GM19193 (cell line): Measurements from ENCODE around the gene PANK3.

ENCODE experiments used
- POLR2A ChIP-seq: IDR thresholded peaks from 4 replicates; pipeline ENCODE4 v1.6.1; 2011; ENCODE audit not compliant: insufficient read depth, insufficient read length; ENCODE audit errors: extremely low read depth

Gene PANK3

DNA sequence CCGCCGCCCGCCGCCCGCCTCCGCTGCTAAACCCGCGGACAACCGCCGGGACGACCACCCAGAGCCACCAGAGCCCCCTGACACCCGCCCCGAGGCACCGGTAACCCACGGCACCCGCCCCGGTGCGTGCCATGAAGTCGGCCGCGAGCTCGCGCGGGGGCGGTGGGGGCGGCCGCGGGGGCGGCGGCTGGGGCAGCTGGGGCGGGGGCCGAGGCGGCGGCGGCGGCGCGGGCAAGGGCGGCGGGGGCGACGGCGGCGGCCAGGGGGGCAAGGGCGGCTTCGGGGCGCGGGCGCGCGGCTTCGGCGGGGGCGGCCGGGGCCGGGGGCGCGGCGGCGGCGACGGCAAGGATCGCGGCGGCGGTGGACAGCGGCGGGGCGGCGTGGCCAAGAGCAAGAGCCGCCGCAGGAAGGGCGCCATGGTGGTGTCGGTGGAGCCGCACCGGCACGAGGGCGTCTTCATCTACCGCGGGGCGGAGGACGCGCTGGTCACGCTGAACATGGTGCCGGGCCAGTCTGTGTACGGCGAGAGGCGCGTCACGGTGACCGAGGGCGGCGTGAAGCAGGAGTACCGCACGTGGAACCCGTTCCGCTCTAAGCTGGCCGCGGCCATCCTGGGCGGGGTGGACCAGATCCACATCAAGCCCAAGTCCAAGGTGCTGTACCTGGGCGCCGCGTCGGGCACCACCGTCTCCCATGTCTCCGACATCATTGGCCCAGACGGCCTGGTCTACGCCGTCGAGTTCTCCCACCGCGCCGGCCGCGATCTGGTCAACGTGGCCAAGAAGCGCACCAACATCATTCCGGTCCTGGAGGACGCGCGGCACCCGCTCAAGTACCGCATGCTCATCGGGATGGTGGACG is 49.6 kb downstream of the PANK3 start:
- no peak for TF ChIP-seq POLR2A

DNA sequence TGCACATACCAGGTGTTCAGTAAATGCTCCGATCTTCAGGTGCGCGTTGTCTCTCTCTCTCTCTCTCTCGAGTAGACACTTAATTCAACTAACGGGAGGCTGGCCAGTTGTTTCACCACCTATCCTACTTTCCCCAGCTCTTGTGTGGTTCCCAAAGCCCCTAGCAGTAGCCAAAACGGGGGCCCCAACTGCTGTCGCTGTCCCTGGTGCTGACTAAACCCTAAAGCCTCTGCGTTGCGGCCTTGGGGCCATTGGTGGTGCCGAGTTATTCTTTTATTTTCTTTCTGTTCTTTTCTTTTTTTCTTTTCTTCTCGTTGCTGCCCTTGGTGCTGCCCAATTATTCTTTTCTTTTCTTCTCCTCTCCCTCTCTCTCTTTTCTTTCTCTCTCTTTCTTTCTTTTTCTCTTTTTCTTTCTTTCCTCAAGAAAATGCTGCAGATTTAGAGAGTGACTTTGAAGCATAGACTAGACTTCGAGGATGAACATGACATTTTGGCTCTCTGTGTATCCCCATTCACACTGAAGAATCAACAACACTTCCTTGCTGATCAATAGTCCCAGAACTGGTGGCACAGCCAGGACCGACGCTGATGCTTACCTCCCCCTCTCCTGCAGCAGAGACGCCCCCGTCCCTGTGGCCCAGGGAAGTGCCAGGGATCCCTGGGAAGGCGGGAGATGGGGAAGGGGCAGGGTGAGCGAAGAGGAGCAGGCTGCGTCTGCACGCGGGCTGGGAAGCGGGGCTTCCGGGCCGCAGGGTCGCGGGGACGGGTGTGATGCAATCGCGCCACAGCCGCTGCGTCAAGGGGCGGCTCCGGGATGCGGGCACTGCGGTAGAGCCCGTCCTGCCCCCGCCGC is 50.4 kb downstream of the PANK3 start, which contains the start of gene FBLL1:
Gene FBLL1, plus strand, starts transcription at position 785 of the 853 bp plus-strand sequence. CDS start 200 bp downstream, outside the sequence.
- TF ChIP-seq POLR2A = no peak

DNA sequence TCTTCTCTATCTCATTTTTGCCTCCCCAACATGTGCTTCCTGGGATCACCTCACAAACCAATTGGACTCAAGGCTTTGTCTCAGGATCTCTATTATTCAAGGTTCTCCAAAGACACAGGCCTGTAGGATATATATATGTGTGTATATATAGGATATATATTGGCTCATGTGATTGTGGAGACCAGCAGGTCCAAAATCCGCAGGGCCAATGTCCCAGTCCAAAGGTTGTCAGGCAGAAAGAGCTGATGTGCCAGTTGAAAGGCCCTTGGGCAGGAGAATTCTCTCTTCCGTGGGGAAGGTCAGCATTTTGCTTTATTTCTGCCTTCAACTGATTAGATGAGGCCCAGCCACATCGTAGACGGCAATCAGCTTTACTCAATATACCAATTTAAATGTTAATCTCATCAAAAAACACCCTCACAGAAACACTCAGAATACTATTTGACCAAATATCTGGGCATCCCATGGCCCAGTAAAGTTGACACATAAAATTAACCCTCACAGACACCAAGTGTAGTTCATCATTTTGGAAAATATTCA is 51.3 kb downstream of the PANK3 start:
- TF ChIP-seq POLR2A = no peak

DNA sequence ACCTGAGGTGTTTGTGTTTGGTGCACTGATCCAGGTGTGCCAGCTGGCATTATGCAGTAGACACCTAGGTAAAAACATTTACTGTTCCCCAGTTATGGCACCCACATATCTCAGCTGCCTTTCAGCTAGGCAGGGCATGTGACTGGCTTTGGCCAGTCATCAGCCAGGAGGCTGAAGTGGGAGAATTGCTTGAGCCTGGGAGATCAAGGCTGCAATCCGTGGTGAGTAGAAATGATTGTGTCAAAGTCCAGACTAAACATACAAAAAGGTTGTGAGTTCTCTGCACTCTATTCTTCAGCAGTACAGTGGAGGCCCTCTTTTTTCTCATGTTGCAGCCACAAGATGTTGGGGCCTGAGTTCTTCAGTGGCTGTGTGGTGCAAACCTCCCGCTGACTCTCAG is 53.3 kb downstream of the PANK3 start:
- no peak for TF ChIP-seq POLR2A

DNA sequence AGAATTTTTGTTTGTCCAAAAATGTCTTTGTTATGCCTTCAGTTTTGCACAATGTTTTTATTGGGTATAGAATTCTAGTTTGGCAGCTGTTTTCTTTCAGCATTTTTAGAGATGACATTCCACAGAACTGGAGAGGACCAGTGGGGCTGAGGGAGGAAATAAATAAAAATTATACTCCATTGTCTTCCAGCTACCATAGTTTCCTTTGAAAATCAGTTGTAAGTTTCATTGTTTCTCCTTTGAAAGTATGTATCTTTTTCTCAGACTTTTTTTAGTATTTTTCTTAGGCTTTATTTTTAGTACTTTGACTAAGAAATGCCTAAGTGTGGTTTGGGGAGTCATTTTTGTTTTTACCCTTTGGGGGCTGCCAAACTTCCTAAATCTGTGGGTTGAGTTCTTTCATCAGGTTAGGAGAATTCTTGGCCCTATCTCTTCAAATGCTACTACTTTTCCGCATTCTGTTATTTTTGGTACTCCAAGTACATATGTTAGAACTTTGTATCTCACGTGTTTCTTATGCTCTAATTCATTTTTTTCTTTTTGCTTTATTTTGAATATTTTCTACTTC is 65.2 kb downstream of the PANK3 start:
- TF ChIP-seq POLR2A = no peak

DNA sequence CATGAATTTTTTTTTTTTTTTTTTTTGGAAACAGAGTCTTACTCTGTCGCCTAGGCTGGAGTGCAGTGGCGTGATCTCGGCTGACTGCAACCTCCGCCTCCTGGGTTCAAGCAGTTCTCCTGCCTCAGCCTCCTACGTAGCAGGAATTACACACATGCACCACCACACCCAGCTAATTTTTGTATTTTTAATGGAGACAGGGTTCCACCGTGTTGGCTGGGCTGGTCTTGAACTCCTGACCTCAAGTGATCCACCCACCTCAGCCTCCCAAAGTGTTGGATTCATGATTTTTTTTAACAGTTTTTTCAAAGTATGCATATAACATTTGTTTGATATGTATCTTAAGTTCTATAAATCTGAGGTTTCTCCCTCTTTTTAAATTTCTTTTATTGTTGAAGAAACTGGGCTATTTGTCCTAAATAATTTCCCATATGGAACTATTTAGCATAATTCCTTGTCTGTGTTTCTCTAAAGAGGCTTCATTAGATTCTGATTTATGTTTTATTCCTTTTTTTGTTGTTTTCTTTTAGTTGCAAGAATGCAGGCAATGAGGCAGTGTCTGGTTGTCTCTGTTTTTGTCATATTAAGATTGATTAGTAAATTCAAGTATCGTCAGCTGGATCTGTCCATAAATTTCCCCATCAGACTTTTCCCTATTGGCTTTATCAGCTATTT is 76.5 kb downstream of the PANK3 start:
- TF ChIP-seq POLR2A = no peak
